Effector memory CD4-positive, alpha-beta T cell (primary cell): ENCODE measurements around the gene NFIB.

Experiments
- DNase-seq, 3 donors: peaks; one replicate each; pipeline ENCODE4 v3.0.0-alpha.2; 2020
- H3K27ac ChIP-seq: 2 replicates; pipeline ENCODE4 v1.7.0; 2013; ENCODE audit warnings: mild to moderate bottlenecking, low read length, moderate library complexity; ENCODE audit not compliant: insufficient read depth, poor library complexity, severe bottlenecking
- H3K27me3 ChIP-seq: replicated peaks from 2 replicates; pipeline ENCODE4 v1.7.0; 2013; ENCODE audit warnings: mild to moderate bottlenecking, low read length; ENCODE audit not compliant: insufficient read depth, control insufficient read depth, poor library complexity, severe bottlenecking
- H3K36me3 ChIP-seq: 2 replicates; pipeline ENCODE4 v1.7.0; 2013; ENCODE audit warnings: mild to moderate bottlenecking, low read length, moderate library complexity; ENCODE audit not compliant: control insufficient read depth, insufficient read depth
- H3K4me1 ChIP-seq: 2 replicates; pipeline ENCODE4 v1.7.0; 2013; ENCODE audit warnings: low read length, mild to moderate bottlenecking; ENCODE audit not compliant: control insufficient read depth, insufficient read depth, poor library complexity, severe bottlenecking
- H3K4me3 ChIP-seq: 2 replicates; pipeline ENCODE4 v1.7.0; 2013; ENCODE audit warnings: low read length, low read depth, mild to moderate bottlenecking; ENCODE audit not compliant: insufficient read depth, poor library complexity, severe bottlenecking
- H3K9me3 ChIP-seq: 2 replicates; pipeline ENCODE4 v1.7.0; 2013; ENCODE audit warnings: mild to moderate bottlenecking, low read length, moderate library complexity; ENCODE audit not compliant: control insufficient read depth

NFIB gene

GRCh38 chr9:14298601-14299022, 15.3 kb downstream of the NFIB start:
- H3K27me3 ChIP-seq: peaks cover 7% of the 10 kb centered on the region
- no peak for DNase-seq
- no peaks in the 10 kb centered on the region for H3K36me3 ChIP-seq
- no peak overlapping the region for H3K4me3 ChIP-seq
- no peak overlapping the region for H3K27ac ChIP-seq
- no peaks in the 10 kb centered on the region for H3K4me1 ChIP-seq
- no peaks in the 10 kb centered on the region for H3K9me3 ChIP-seq

- Histone ChIP-seq H3K4me3 (no peak overlapping the region), H3K4me1 (no peaks in the 10 kb centered on the region), H3K36me3 (no peaks in the 10 kb centered on the region), H3K27me3 (peaks cover 7% of the 10 kb centered on the region), H3K9me3 (no peaks in the 10 kb centered on the region), H3K27ac (no peak overlapping the region)
- no peak for DNase-seq
These were observed 17.3 kb downstream of the NFIB start for GRCh38 chr9:14296495-14297113.

GRCh38 chr9:14294659-14295058, 19.3 kb downstream of the NFIB start:
- Histone ChIP-seq H3K36me3 (no peaks in the 10 kb centered on the region), H3K9me3 (no peaks in the 10 kb centered on the region), H3K27ac (no peak overlapping the region), H3K4me3 (no peak overlapping the region), H3K27me3 (no peaks in the 10 kb centered on the region), H3K4me1 (no peaks in the 10 kb centered on the region)
- DNase-seq: no peak

- H3K27me3 ChIP-seq: no peaks in the 10 kb centered on the region
- H3K36me3 ChIP-seq: no peaks in the 10 kb centered on the region
- no peak for DNase-seq
- H3K27ac ChIP-seq: no peak overlapping the region
- H3K9me3 ChIP-seq: no peaks in the 10 kb centered on the region
- no peaks in the 10 kb centered on the region for H3K4me1 ChIP-seq
- no peak overlapping the region for H3K4me3 ChIP-seq
These were observed 20.1 kb downstream of the NFIB start for GRCh38 chr9:14293801-14294200.

GRCh38 chr9:14292181-14292739, 21.7 kb downstream of the NFIB start:
- Histone ChIP-seq H3K36me3 (no peaks in the 10 kb centered on the region), H3K4me3 (no peak overlapping the region), H3K9me3 (no peaks in the 10 kb centered on the region), H3K4me1 (no peaks in the 10 kb centered on the region), H3K27me3 (peaks cover 2% of the 10 kb centered on the region), H3K27ac (no peak overlapping the region)
- DNase-seq: no peak

- H3K36me3 ChIP-seq: no peaks in the 10 kb centered on the region
- H3K27me3 ChIP-seq: peaks cover 2% of the 10 kb centered on the region
- no peak overlapping the region for H3K4me3 ChIP-seq
- H3K4me1 ChIP-seq: no peaks in the 10 kb centered on the region
- no peak overlapping the region for H3K27ac ChIP-seq
- no peak for DNase-seq
- no peaks in the 10 kb centered on the region for H3K9me3 ChIP-seq
These were observed 24.0 kb downstream of the NFIB start for GRCh38 chr9:14289916-14290315.

GRCh38 chr9:14288433-14288832, 25.5 kb downstream of the NFIB start:
- no peak overlapping the region for H3K4me3 ChIP-seq
- DNase-seq: no peak
- H3K36me3 ChIP-seq: no peaks in the 10 kb centered on the region

GRCh38 chr9:14286121-14286520, 27.8 kb downstream of the NFIB start:
- Histone ChIP-seq H3K27me3 (peaks cover 2% of the 10 kb centered on the region), H3K4me1 (no peaks in the 10 kb centered on the region), H3K4me3 (no peak overlapping the region), H3K36me3 (no peaks in the 10 kb centered on the region), H3K27ac (no peak overlapping the region), H3K9me3 (no peaks in the 10 kb centered on the region)
- DNase-seq: no peak

More at GRCh38 chr9:14288433-14288832, 25.5 kb downstream of the NFIB start:
- Histone ChIP-seq H3K9me3 (no peaks in the 10 kb centered on the region), H3K27ac (no peak overlapping the region), H3K4me1 (no peaks in the 10 kb centered on the region), H3K27me3 (peaks cover 2% of the 10 kb centered on the region)

GRCh38 chr9:14283276-14283675, 30.7 kb downstream of the NFIB start:
- no peaks in the 10 kb centered on the region for H3K9me3 ChIP-seq
- no peak for DNase-seq
- no peaks in the 10 kb centered on the region for H3K4me1 ChIP-seq

GRCh38 chr9:14281876-14282275, 32.1 kb downstream of the NFIB start:
- Histone ChIP-seq H3K4me3 (no peak overlapping the region), H3K27me3 (peaks cover 4% of the 10 kb centered on the region), H3K27ac (no peak overlapping the region), H3K36me3 (no peaks in the 10 kb centered on the region), H3K4me1 (no peaks in the 10 kb centered on the region), H3K9me3 (no peaks in the 10 kb centered on the region)
- DNase-seq: no peak

More at GRCh38 chr9:14283276-14283675, 30.7 kb downstream of the NFIB start:
- Histone ChIP-seq H3K27me3 (peaks cover 5% of the 10 kb centered on the region), H3K4me3 (no peak overlapping the region), H3K36me3 (no peaks in the 10 kb centered on the region), H3K27ac (no peak overlapping the region)
